ENCODE results near the gene IL1RAPL2. TPM values are rescaled to one million over a fixed set of nuclear protein-coding genes. Genes with fewer than 3 reads are reported as not detected.
"Not testable (repeated sequence)": the region's sequence is repeated elsewhere in the genome, so short reads cannot be mapped to it uniquely, and the experiment has no call there.

Gene IL1RAPL2
- total RNA-seq, 2 donors from 2014 or later = not detected

DNA sequence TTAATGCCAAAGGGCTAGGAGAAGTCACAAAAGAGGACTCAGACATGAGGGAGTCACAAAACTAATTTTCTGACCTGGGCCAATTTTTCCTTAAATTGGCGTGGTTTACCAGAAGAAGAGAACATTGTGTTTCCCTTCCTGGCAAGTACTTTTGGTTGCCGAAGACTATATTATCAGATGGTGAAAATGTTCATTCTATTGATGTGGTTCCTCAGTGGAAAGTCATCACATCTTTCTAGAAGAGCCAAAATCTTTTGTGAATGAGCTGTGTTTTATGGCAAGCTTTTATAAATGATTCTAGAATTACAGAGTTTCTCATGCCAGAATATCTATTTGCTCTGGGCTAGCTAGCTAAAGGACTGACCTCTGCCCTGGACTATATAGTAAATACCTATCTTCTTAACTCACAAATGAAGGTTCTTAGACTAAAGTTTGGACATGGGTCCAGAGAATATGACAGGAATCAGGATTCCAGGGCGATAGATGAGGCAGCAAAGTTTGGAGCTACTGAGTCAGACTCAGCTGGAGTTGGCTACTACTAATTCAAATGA, 288.9 kb downstream of the IL1RAPL2 start:
- Mint-ChIP-seq H3K4me1 (no peaks in the 10 kb centered on the region), H3K9me3 (no peaks in the 10 kb centered on the region), H3K4me3 (no peak overlapping the region), H3K36me3 (ENCODE audit: low read depth) (no peaks in the 10 kb centered on the region), H3K27me3 (no peaks in the 10 kb centered on the region), H3K27ac (no peak overlapping the region)
- no peak for ATAC-seq (replicated peaks)

DNA sequence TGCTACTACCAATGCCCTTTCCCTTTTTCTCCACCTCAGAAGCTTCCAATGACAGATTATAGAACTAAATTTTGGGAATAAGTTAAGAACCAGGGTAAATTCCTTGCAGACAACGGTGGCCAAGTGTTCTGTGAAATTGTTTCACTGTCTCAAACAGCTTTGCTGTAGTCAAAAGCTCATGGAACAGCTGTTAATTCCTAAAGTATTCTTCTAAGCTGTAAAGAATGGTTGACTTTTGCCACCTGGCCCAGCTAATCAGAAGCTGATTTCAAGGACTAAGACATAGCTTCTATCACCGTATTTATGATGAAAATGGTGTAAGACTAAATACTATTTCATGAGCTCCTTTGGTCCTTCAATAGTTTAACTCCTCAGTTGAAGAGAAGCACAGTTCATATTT, 297.5 kb downstream of the IL1RAPL2 start:
- no peak overlapping the region for H3K27ac Mint-ChIP-seq
- H3K4me1 Mint-ChIP-seq = no peaks in the 10 kb centered on the region
- H3K4me3 Mint-ChIP-seq = no peak overlapping the region
- no peak for ATAC-seq (replicated peaks)
- H3K36me3 Mint-ChIP-seq (ENCODE audit: low read depth) = no peaks in the 10 kb centered on the region
- H3K27me3 Mint-ChIP-seq = no peaks in the 10 kb centered on the region
- H3K9me3 Mint-ChIP-seq = no peaks in the 10 kb centered on the region

DNA sequence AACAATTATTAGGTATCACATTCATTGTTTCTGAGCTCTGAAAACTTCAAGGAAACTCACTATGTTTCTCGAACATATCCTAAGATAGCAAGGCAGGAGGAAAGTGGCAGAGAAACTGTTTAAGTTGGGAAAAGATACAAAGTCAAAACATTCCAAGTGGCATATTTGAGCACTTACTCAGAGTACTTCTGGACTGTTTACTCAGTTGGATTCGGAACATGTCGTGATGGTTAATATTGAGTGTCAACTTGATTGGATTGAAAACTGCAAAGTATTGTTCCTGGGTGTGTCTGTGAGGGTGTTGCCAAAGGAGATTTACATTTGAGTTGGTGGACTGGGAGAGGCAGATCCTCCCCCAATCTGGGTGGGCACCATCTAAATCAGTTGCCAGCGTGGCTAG, 298.3 kb downstream of the IL1RAPL2 start:
- Mint-ChIP-seq H3K27me3 (no peaks in the 10 kb centered on the region), H3K4me1 (no peaks in the 10 kb centered on the region), H3K4me3 (no peak overlapping the region), H3K9me3 (no peaks in the 10 kb centered on the region), H3K36me3 (ENCODE audit: low read depth) (no peaks in the 10 kb centered on the region), H3K27ac (no peak overlapping the region)
- ATAC-seq (replicated peaks) = no peak

DNA sequence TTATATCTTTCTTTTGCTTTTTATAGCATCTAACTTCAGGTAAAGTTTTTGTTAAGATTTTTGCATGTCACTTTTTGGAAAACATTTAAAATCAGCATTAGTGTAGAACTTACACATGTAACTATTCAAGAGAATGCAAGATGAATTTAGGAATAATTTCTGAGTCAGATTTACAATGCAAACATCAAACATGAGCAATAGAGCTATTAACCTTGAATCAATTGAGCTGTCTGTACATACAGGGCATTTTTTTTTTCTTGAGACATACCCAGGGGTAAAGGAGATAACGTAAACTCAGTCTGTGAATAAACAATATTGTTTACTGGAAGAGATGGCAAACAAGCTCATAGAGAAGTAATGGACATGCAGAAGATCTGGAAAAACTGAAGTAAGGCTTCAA, 311.5 kb downstream of the IL1RAPL2 start:
- H3K36me3 Mint-ChIP-seq (ENCODE audit: low read depth) = no peaks in the 10 kb centered on the region
- ATAC-seq (replicated peaks) = no peak

DNA sequence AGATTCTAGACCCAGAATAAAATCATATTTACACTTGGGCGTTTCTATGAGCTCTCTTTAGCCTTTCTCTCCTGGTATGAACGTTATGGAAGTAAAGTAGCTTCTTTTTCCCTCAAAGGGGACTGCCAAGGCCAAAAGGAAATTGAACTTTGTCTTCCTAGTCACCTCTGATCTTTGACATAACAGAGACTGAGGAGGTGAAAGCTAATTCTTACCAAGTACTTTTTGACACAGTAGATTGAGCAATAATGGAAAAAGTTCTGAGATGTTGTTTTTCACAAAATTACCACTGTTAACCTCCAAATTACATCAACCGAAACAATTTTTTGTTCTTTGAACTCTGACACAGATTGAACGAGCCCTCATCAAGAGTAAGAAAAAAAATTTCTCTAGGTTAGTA, 336.1 kb downstream of the IL1RAPL2 start:
- no peak overlapping the region for H3K27ac Mint-ChIP-seq
- H3K4me3 Mint-ChIP-seq = no peak overlapping the region
- H3K9me3 Mint-ChIP-seq = no peaks in the 10 kb centered on the region
- no peaks in the 10 kb centered on the region for H3K36me3 Mint-ChIP-seq (ENCODE audit: low read depth)
- no peaks in the 10 kb centered on the region for H3K4me1 Mint-ChIP-seq
- H3K27me3 Mint-ChIP-seq = no peaks in the 10 kb centered on the region
- ATAC-seq (replicated peaks) = no peak

More for the DNA sequence above, 311.5 kb downstream of the IL1RAPL2 start:
- H3K4me3 Mint-ChIP-seq = no peak overlapping the region
- no peaks in the 10 kb centered on the region for H3K4me1 Mint-ChIP-seq
- H3K9me3 Mint-ChIP-seq = no peaks in the 10 kb centered on the region
- no peaks in the 10 kb centered on the region for H3K27me3 Mint-ChIP-seq
- H3K27ac Mint-ChIP-seq = no peak overlapping the region

DNA sequence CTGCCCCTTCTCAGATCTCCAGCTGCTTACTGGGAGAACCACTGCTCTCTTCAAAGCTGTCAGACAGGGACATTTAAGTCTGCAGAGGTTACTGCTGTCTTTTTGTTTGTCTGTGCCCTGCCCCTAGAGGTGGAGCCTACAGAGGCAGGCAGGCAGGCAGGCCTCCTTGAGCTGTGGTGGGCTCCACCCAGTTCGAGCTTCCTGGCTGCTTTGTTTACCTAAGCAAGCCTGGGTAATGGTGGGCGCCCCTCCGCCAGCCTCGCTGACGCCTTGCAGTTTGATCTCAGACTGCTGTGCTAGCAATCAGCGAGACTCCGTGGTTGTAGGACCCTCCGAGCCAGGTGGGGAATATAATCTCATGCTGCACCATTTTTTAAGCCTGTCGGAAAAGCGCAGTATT, 343.7 kb downstream of the IL1RAPL2 start:
- peak overlapping the region; percentile 45 for H3K4me3 Mint-ChIP-seq
- not testable (repeated sequence) for H3K9me3 Mint-ChIP-seq; H3K27ac Mint-ChIP-seq; H3K4me1 Mint-ChIP-seq; H3K27me3 Mint-ChIP-seq; ATAC-seq (replicated peaks); H3K36me3 Mint-ChIP-seq (ENCODE audit: low read depth)

DNA sequence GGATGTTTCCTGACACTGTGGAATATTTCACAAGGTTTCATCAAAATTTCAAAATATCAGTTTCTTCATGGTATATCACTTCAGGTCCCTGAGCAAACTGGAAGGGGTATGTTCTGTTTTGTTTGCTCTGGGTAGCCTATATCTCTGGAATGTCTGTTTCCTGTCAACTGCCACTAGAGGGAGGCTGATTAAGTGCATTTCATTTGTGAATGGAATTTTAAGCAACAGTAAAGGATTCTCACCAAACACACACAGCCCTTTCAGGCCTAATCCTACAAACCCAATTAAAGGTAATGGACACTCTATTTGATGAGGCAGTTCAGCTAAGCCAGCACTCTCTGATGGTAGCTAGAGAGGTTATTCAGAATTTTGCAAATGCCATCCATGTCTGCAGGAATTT, 347.3 kb downstream of the IL1RAPL2 start:
- H3K36me3 Mint-ChIP-seq (ENCODE audit: low read depth) = no peaks in the 10 kb centered on the region
- H3K27me3 Mint-ChIP-seq = no peaks in the 10 kb centered on the region
- H3K27ac Mint-ChIP-seq = no peak overlapping the region
- H3K9me3 Mint-ChIP-seq = no peaks in the 10 kb centered on the region
- peaks cover 4% of the 10 kb centered on the region for H3K4me1 Mint-ChIP-seq
- H3K4me3 Mint-ChIP-seq = no peak overlapping the region
- no peak for ATAC-seq (replicated peaks)

DNA sequence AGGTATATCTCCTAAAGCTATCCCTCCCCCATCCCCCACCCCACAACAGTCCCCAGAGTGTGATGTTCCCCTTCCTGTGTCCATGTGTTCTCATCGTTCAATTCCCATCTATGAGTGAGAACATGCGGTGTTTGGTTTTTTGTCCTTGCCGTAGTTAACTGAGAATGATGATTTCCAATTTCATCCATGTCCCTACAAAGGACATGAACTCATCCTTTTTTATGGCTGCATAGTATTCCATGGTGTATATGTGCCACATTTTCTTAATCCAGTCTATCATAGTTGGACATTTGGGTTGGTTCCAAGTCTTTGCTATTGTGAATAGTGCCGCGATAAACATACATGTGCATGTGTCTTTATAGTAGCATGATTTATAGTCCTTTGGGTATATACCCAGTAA, 348.7 kb downstream of the IL1RAPL2 start:
- not testable (repeated sequence) for H3K36me3 Mint-ChIP-seq (ENCODE audit: low read depth); ATAC-seq (replicated peaks); H3K4me3 Mint-ChIP-seq; H3K9me3 Mint-ChIP-seq; H3K27ac Mint-ChIP-seq; H3K4me1 Mint-ChIP-seq; H3K27me3 Mint-ChIP-seq

DNA sequence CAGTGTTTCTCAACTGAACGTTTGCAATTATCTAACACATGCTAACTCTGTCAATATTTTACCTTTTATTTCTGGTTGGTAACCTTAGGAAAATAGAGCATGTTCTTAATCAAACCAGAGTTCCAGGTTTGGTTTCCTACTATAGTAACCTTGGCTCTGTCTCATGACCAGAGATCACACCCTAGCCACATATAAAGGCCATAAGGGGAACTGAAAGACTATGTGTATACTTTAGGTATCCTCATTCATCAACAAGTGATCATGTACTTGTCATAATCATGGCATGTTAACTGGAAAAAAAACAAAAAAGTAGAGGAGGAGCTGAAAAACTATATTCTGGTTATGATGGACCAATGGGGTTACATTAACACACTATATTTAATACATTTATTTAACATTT, 352.1 kb downstream of the IL1RAPL2 start:
- H3K9me3 Mint-ChIP-seq = no peaks in the 10 kb centered on the region
- ATAC-seq (replicated peaks) = no peak
- no peaks in the 10 kb centered on the region for H3K27me3 Mint-ChIP-seq
- H3K4me1 Mint-ChIP-seq = no peaks in the 10 kb centered on the region
- H3K4me3 Mint-ChIP-seq = no peak overlapping the region
- H3K27ac Mint-ChIP-seq = no peak overlapping the region
- H3K36me3 Mint-ChIP-seq (ENCODE audit: low read depth) = no peaks in the 10 kb centered on the region

DNA sequence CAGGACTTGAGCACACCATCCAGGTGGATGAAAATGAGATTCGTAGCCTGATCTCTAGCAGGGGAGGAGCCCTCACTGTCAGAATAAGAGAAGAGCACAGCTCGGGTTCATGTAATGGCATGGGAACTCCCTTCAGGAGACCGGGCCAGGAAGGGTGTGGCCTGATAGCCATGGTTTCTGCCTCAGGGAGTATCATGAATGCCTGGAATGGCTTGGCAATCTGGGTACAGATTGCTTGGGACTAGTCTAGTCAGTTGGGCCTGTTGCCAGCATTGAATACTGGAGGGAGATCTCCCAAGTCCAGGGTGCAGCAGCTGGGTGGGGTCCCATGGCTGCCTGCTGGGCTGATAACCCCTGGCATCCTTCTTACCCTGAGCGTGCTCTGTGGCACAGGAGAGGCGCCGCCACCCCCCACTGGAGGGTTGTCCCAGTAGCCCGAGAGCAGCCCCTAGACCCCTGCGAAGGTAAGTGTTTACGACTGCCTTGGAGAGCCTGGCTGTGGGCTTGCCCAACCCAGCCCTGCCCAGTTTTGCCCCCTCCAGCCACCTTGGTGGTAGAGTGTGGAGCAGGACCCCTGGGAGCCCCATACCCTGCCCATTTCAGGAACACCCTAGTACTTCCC, 355.7 kb downstream of the IL1RAPL2 start:
- Mint-ChIP-seq H3K9me3 (no peaks in the 10 kb centered on the region), H3K4me1 (no peaks in the 10 kb centered on the region), H3K4me3 (no peak overlapping the region), H3K27ac (no peak overlapping the region), H3K27me3 (no peaks in the 10 kb centered on the region), H3K36me3 (ENCODE audit: low read depth) (no peaks in the 10 kb centered on the region)
- no peak for ATAC-seq (replicated peaks)

DNA sequence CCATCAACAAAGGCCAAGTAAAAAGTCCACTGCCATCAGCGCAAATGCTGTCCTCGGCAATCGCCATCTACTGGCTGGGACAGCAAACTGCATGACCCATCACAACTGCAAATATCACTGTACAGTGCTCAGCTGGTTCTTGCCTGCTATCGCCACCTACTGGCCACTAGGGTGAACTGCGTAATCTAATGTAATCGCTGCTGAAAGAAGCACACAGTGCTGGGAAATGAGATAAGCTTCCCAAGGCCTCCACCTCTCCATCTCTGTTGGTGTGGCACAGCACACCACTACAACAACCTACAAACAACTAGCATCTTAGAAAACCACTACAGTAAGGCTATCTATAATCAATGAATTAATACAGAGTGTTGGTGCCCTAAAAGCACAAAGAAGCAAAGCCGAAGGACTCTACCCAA, 356.2 kb downstream of the IL1RAPL2 start:
- ATAC-seq (replicated peaks) = peak; percentile 68
- Mint-ChIP-seq H3K4me3 (no peak overlapping the region), H3K9me3 (no peaks in the 10 kb centered on the region), H3K36me3 (ENCODE audit: low read depth) (no peaks in the 10 kb centered on the region), H3K27me3 (no peaks in the 10 kb centered on the region), H3K4me1 (no peaks in the 10 kb centered on the region), H3K27ac (no peak overlapping the region)

DNA sequence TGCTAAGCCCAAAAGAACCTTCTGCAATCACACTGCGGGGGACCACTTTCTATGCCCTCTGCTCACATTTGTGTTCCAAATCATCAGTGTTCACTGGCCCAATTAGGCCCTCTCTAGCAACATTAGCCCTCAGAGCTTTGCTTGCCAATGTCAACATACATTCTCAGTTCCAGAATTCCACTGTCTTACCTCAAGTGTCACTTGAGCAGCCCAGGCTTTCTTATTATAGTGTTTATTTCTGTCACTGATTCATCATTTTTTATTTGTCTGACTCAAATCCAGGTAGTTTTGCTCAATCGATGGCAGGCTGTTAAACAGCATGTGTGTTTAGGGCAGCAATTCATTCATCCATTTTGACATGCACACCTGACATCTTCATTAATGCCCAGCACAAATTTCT, 363.3 kb downstream of the IL1RAPL2 start:
- no peaks in the 10 kb centered on the region for H3K9me3 Mint-ChIP-seq
- H3K4me1 Mint-ChIP-seq = no peaks in the 10 kb centered on the region
- no peaks in the 10 kb centered on the region for H3K36me3 Mint-ChIP-seq (ENCODE audit: low read depth)
- ATAC-seq (replicated peaks) = no peak
- H3K27ac Mint-ChIP-seq = no peak overlapping the region
- no peak overlapping the region for H3K4me3 Mint-ChIP-seq
- no peaks in the 10 kb centered on the region for H3K27me3 Mint-ChIP-seq

DNA sequence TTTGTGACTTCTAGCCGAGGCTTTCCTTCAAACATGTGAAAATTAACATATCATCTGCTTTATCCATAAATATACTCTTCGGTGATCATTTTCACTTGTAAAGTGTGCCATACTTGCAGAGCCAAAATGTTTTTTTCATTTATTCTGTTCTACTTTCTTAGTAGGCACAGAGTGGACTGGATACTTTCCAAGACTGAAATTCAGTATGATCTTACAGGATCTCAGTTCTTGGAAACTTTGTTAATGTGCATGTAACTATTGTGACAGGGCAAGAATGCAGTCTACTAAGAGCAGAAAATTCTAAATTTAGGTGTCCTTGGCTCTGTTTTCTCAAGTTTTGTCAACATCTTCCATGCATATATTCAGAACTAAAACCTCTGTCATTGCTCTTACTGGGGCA, 369.6 kb downstream of the IL1RAPL2 start:
- no peak overlapping the region for H3K4me3 Mint-ChIP-seq
- ATAC-seq (replicated peaks) = no peak
- H3K9me3 Mint-ChIP-seq = no peaks in the 10 kb centered on the region
- no peak overlapping the region for H3K27ac Mint-ChIP-seq
- no peaks in the 10 kb centered on the region for H3K27me3 Mint-ChIP-seq
- no peaks in the 10 kb centered on the region for H3K4me1 Mint-ChIP-seq
- no peaks in the 10 kb centered on the region for H3K36me3 Mint-ChIP-seq (ENCODE audit: low read depth)

DNA sequence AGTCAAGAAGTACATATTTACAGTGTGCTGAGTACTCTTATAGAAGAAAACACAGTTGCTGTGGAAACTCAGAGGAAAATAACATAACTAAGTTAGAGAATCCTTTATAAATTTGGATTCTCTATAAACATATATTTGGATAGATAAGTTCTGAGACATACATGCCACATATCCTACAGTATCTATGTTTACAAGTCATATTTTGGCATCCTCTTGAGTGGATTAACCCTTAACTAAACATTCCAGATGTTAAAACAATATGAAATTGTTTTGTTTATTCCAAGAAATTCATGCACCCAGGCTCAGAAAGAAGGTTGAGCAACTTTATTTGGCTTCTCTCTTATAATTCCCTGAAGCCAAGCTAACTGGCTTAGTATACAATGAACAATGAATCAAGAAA, 387.3 kb downstream of the IL1RAPL2 start:
- no peak for ATAC-seq (replicated peaks)
- no peak overlapping the region for H3K27ac Mint-ChIP-seq
- H3K27me3 Mint-ChIP-seq = no peaks in the 10 kb centered on the region
- H3K4me1 Mint-ChIP-seq = no peaks in the 10 kb centered on the region
- no peaks in the 10 kb centered on the region for H3K36me3 Mint-ChIP-seq (ENCODE audit: low read depth)
- H3K9me3 Mint-ChIP-seq = no peaks in the 10 kb centered on the region
- no peak overlapping the region for H3K4me3 Mint-ChIP-seq

DNA sequence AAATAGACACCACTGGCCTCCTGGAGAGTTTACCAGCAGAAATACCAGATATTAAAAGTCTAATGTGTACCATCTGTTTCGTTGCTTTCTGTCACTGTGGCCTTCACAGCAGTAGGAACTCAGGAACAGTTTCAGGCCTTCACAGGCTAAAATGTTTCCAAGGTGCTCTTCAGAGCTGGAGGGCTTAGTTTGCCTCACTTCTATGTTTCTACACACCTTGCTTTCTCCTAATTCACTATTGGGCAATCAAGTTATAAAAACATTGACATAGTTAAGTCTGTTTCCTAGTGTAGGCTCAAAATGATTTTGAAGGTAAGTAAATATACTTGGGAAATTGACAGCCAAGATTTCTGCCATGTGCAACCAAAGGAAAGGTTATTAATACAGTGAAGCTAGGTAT, 395.9 kb downstream of the IL1RAPL2 start:
- no peaks in the 10 kb centered on the region for H3K4me1 Mint-ChIP-seq
- no peak for ATAC-seq (replicated peaks)
- no peak overlapping the region for H3K27ac Mint-ChIP-seq
- H3K9me3 Mint-ChIP-seq = no peaks in the 10 kb centered on the region
- no peaks in the 10 kb centered on the region for H3K27me3 Mint-ChIP-seq
- H3K36me3 Mint-ChIP-seq (ENCODE audit: low read depth) = no peaks in the 10 kb centered on the region
- H3K4me3 Mint-ChIP-seq = no peak overlapping the region

DNA sequence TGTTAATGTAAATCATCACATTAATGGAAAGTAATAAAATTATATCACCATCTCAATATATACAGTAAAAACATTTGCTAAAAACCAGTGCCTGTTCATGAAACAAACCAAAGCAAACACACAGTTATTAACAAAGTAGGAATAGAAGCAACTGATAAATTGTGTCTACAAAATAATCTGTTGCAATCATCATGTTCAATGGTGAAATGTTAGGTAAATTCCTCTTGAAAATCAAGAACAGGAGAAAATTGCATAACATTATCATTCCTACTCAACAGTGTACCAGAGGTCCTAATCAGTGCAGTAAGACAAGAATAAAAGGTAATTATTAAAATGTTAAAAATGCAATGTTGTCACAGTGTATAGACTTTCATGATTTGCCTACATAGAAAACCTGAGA, 402.2 kb downstream of the IL1RAPL2 start:
- Mint-ChIP-seq H3K9me3 (no peaks in the 10 kb centered on the region), H3K27ac (no peak overlapping the region), H3K36me3 (ENCODE audit: low read depth) (no peaks in the 10 kb centered on the region), H3K4me3 (no peak overlapping the region), H3K27me3 (no peaks in the 10 kb centered on the region), H3K4me1 (no peaks in the 10 kb centered on the region)
- no peak for ATAC-seq (replicated peaks)
